HepG2 (cell line): ENCODE results near the gene SRRM2.

ENCODE experiments used
- CTCF ChIP-seq: sonication (generic); formaldehyde crosslinking; IDR thresholded peaks from 2 replicates; pipeline ENCODE4 v1.5.0; 2020; ENCODE audit warnings: mild to moderate bottlenecking, missing genetic modification reagents, moderate library complexity
- EZH2 ChIP-seq: conservative IDR thresholded peaks from 2 replicates; pipeline ENCODE4 v1.6.1; 2012; ENCODE audit warnings: mild to moderate bottlenecking, low read depth, low read length, moderate library complexity
- POLR2A ChIP-seq, 2 experiments: IDR thresholded peaks; 2 replicates each; pipeline ENCODE4 v1.6.1; 2011; ENCODE audit warnings: low read depth in 2 of 2, low read length in 2 of 2, mild to moderate bottlenecking in 1 of 2, moderate library complexity in 1 of 2; ENCODE audit not compliant: insufficient read depth in 1 of 2
- POLR2AphosphoS5 ChIP-seq: IDR thresholded peaks from 2 replicates; pipeline ENCODE4 v1.6.1; 2012; ENCODE audit warnings: low read depth, low read length
- ZNF142 ChIP-seq: sonication (generic); formaldehyde crosslinking; IDR thresholded peaks from 2 replicates; pipeline ENCODE4 v1.4.0; 2020; ENCODE audit warnings: missing genetic modification reagents
- ZNF335 ChIP-seq: sonication (generic); formaldehyde crosslinking; IDR thresholded peaks from 2 replicates; pipeline ENCODE4 v1.4.0; 2020; ENCODE audit warnings: missing genetic modification reagents
- ZNF33A ChIP-seq: sonication (generic); formaldehyde crosslinking; IDR thresholded peaks from 2 replicates; pipeline ENCODE4 v1.5.1; 2020; ENCODE audit warnings: missing genetic modification reagents, mild to moderate bottlenecking, moderate library complexity, borderline replicate concordance

- TF ChIP-seq EZH2 (no peak), ZNF33A (CRISPR knock-in tag) (no peak), ZNF142 (CRISPR knock-in tag) (no peak), CTCF (CRISPR knock-in tag) (no peak), ZNF335 (CRISPR knock-in tag) (no peak), POLR2A (IDR thresholded peaks at IDR 0.05; ENCODE audit: insufficient read depth in 1 of 2, low read depth in 2 of 2, low read length in 2 of 2) (no peak), POLR2AphosphoS5 (no peak)
Measured at GRCh38 chr16:2710021-2710710, 42.3 kb upstream of the SRRM2 start.
